Measurements from ENCODE around the gene REX1BD. TPM values are rescaled to one million over a fixed set of nuclear protein-coding genes. Genes with fewer than 3 reads are reported as not detected.
A peak's percentile ranks its signal among the peaks of the same experiment; 100 is the strongest.

The REX1BD gene
- total and polyA plus RNA-seq, 2 experiments from 2014 or later = 79.9 to 105 TPM

DNA sequence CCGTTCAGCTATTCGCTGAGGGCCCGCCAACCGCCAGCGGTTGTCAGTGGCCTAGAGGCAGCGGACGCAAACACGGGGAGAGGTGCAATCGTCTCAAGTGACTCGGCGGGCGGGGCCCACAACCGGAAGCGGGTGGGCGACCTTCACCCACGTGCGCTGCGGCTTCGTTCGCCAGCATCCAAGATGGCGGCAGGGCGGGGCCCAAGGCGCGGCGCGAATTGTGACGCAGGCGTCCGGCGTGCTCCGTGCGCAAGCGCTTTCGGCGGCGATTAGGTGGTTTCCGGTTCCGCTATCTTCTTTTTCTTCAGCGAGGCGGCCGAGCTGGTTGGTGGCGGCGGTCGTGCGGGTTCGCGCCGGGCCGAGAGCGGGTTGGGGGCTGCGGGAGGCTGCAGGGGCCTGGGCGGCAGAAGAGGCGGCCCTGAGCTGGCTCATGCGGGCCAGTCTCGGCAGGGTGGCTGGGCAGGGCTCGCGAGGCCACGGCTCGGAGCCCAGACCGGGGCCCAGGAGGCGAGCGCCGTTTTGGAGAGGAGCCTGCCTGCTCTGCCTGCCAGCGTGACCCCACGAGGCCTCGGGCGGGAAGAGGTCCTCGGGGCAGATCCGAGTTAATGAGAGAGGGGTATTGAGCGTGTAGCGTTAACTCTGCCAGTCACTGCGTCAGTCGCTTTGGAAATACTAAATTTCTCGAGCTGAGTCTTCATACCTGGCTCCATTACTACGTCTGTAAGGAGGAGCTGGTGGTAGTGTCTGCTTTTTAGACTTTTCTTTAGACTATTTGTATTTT is 16.8 kb upstream of the REX1BD start, which contains the start of gene UBA52:
Gene UBA52 (plus strand): TSS at position 294 of the 781 bp plus-strand sequence. CDS start 1,444 bp downstream, outside the sequence.
- H3K27me3 ChIP-seq (replicated peaks; ENCODE audit: insufficient read depth) = no peaks in the 10 kb centered on the region
- H3F3A ChIP-seq (ENCODE audit: insufficient read depth) = peaks cover 19% of the 10 kb centered on the region
- DNase-seq = peak; percentile 100
- peak within 1 kb of the TSS; percentile 77 for H3K27ac ChIP-seq
- in situ Hi-C loops (cut with MboI) = no loop called here
- 1% methylated on average over 73 to 75 of the region's 75 CpGs for whole genome bisulfite sequencing, 2 experiments (ENCODE audit: low coverage in 1 of 2, low lambda C conversion rate in 2 of 2, missing lambda C conversion rate in 2 of 2)
- TF ChIP-seq EZH2 (IDR thresholded peaks at IDR 0.05; ENCODE audit: insufficient read depth, poor library complexity, severe bottlenecking) (no peak), EZH2phosphoT487 (IDR thresholded peaks at IDR 0.05; ENCODE audit: insufficient read depth, low read depth) (no peak)
- no peaks in the 10 kb centered on the region for H3K9me3 ChIP-seq (ENCODE audit: low read depth)
- peak within 1 kb of the TSS; percentile 100 for H3K4me2 ChIP-seq (ENCODE audit: unreplicated experiment)
- H2AFZ ChIP-seq = peak within 1 kb of the TSS; percentile 83
- peaks cover 25% of the 10 kb centered on the region; the same call in 1 of the 2 replicates for H3K36me3 ChIP-seq (ENCODE audit: low read depth)
- H3K9me2 ChIP-seq (ENCODE audit: insufficient read depth) = no peaks in the 10 kb centered on the region
- H3K79me2 ChIP-seq (ENCODE audit: insufficient read depth) = peaks cover 32% of the 10 kb centered on the region
- peak within 1 kb of the TSS; percentile 91 for H3K9ac ChIP-seq
- no peaks in the 10 kb centered on the region for H4K20me1 ChIP-seq (ENCODE audit: insufficient read depth)
- peaks cover 14% of the 10 kb centered on the region for H3K4me1 ChIP-seq (ENCODE audit: insufficient read depth)
- peak within 1 kb of the TSS; percentile 94 for H3K4me3 ChIP-seq

DNA sequence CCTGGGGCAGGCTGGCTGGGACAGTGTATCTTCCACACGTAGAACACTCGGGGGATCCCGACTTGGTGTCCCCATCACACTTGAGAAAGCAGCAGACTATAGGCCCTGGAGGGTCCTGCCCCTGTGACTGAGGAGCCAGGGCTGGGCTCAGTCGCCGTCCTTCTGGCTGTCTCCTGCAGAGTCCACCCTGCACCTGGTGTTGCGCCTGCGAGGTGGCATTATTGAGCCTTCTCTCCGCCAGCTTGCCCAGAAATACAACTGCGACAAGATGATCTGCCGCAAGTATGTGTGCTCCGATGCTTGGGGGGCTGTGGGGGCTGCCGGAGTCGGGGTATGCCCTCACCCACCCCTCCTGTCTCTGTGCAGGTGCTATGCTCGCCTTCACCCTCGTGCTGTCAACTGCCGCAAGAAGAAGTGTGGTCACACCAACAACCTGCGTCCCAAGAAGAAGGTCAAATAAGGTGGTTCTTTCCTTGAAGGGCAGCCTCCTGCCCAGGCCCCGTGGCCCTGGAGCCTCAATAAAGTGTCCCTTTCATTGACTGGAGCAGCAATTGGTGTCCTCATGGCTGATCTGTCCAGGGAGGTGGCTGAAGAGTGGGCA is 13.8 kb upstream of the REX1BD start:
- Histone ChIP-seq H3K36me3 (ENCODE audit: low read depth) (peaks cover 25% of the 10 kb centered on the region; the same call in 1 of the 2 replicates), H3K9me3 (ENCODE audit: low read depth) (no peaks in the 10 kb centered on the region), H3K4me3 (no peak overlapping the region), H3K27ac (no peak overlapping the region), H3K4me1 (ENCODE audit: insufficient read depth) (peaks cover 14% of the 10 kb centered on the region), H3K79me2 (ENCODE audit: insufficient read depth) (peaks cover 32% of the 10 kb centered on the region), H2AFZ (no peak overlapping the region), H3K9me2 (ENCODE audit: insufficient read depth) (no peaks in the 10 kb centered on the region), H3F3A (ENCODE audit: insufficient read depth) (peaks cover 36% of the 10 kb centered on the region; the same call in 1 of the 2 replicates), H3K9ac (no peak overlapping the region), H3K4me2 (ENCODE audit: unreplicated experiment) (no peak overlapping the region), H4K20me1 (ENCODE audit: insufficient read depth) (no peaks in the 10 kb centered on the region), H3K27me3 (replicated peaks; ENCODE audit: insufficient read depth) (no peaks in the 10 kb centered on the region)
- in situ Hi-C loops (cut with MboI) = loop anchor here (25.0 kb wide), 1 partner anchor 112 kb away; no protein-coding TSS in a partner anchor
- 86 to 88% methylated on average over 17 to 18 of the region's 18 CpGs for WGBS, 2 experiments (ENCODE audit: low coverage in 1 of 2, low lambda C conversion rate in 2 of 2, missing lambda C conversion rate in 2 of 2)
- DNase-seq = no peak
- TF ChIP-seq EZH2 (IDR thresholded peaks at IDR 0.05; ENCODE audit: insufficient read depth, poor library complexity, severe bottlenecking) = no peak
- TF ChIP-seq EZH2phosphoT487 (IDR thresholded peaks at IDR 0.05; ENCODE audit: insufficient read depth, low read depth) = no peak

DNA sequence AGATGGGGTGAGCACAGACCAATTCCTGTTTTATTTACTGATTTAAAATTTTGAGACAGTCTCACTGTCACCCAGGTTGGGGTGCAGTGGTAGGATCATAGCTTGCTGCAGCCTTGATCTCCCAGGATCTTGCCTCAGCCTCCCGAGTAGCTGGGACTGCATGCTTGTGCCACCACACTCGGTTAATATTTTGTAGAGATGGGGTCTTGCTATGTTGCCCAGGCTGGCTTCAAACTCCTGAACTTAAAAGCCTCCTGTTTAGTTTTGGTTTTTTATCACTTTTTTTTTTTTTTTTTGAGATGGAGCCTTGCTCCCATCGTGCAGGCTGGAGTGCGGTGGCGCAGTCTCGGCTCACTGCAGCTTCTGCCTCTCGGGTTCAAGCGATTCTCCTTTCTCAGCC is 12.2 kb upstream of the REX1BD start:
- Histone ChIP-seq H3K9me2 (ENCODE audit: insufficient read depth) (no peaks in the 10 kb centered on the region), H3K79me2 (ENCODE audit: insufficient read depth) (peaks cover 32% of the 10 kb centered on the region), H3K4me2 (ENCODE audit: unreplicated experiment) (no peak overlapping the region), H3K4me3 (no peak overlapping the region), H3F3A (ENCODE audit: insufficient read depth) (peaks cover 31% of the 10 kb centered on the region; the same call in 1 of the 2 replicates), H3K27ac (no peak overlapping the region), H3K36me3 (ENCODE audit: low read depth) (peaks cover 25% of the 10 kb centered on the region; the same call in 1 of the 2 replicates), H3K9me3 (ENCODE audit: low read depth) (no peaks in the 10 kb centered on the region), H4K20me1 (ENCODE audit: insufficient read depth) (no peaks in the 10 kb centered on the region), H2AFZ (no peak overlapping the region), H3K4me1 (ENCODE audit: insufficient read depth) (peaks cover 14% of the 10 kb centered on the region), H3K9ac (no peak overlapping the region), H3K27me3 (replicated peaks; ENCODE audit: insufficient read depth) (no peaks in the 10 kb centered on the region)
- no peak for TF ChIP-seq EZH2phosphoT487 (IDR thresholded peaks at IDR 0.05; ENCODE audit: insufficient read depth, low read depth)
- no peak for TF ChIP-seq EZH2 (IDR thresholded peaks at IDR 0.05; ENCODE audit: insufficient read depth, poor library complexity, severe bottlenecking)
- no peak for DNase-seq
- WGBS, 2 experiments (ENCODE audit: low coverage in 1 of 2, low lambda C conversion rate in 2 of 2, missing lambda C conversion rate in 2 of 2) = 82 to 92% methylated on average over 7 to 8 of the region's 8 CpGs
- in situ Hi-C loops (cut with MboI) = loop anchor here (25.0 kb wide), 1 partner anchor 114 kb away; no protein-coding TSS in a partner anchor

DNA sequence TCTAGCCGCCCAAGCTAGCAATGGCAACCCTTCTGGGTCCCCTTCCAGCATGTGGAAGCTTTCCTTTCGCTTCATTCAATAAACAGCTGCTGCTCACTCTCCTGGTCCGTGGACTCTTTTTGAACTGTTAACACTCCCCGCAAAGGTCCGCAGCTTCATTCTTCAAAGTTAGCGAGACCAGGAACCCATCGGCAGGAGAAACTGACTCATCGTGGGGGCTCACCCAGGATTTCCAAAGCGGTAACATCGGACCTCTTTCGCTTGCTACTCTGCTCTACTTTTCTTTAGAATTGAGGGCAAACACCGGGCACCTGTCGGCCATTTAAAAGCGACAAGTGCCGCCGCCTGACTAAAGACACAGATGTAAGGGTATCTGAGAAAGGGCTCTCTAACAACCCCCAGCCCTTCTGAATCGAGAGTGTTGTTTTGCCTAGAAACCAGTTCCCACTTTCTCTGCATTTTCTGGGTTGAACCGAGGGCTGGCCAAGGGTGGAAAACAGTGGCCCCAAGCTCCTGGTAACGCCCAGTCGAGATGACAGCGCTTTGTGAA is 11.2 kb upstream of the REX1BD start:
- no peak for DNase-seq
- Histone ChIP-seq H3K9me3 (ENCODE audit: low read depth) (no peaks in the 10 kb centered on the region), H3K4me1 (ENCODE audit: insufficient read depth) (peaks cover 14% of the 10 kb centered on the region), H2AFZ (no peak overlapping the region), H3K9me2 (ENCODE audit: insufficient read depth) (no peaks in the 10 kb centered on the region), H3K4me2 (ENCODE audit: unreplicated experiment) (no peak overlapping the region), H4K20me1 (ENCODE audit: insufficient read depth) (no peaks in the 10 kb centered on the region), H3K4me3 (no peak overlapping the region), H3K27ac (no peak overlapping the region), H3K36me3 (ENCODE audit: low read depth) (peaks cover 25% of the 10 kb centered on the region; the same call in 1 of the 2 replicates), H3F3A (ENCODE audit: insufficient read depth) (peaks cover 31% of the 10 kb centered on the region; the same call in 1 of the 2 replicates), H3K9ac (no peak overlapping the region), H3K27me3 (replicated peaks; ENCODE audit: insufficient read depth) (no peaks in the 10 kb centered on the region), H3K79me2 (ENCODE audit: insufficient read depth) (peaks cover 25% of the 10 kb centered on the region)
- WGBS, 2 experiments (ENCODE audit: low coverage in 1 of 2, low lambda C conversion rate in 2 of 2, missing lambda C conversion rate in 2 of 2) = 88 to 89% methylated on average over 21 of the region's 21 CpGs
- in situ Hi-C loops (cut with MboI) = loop anchor here (25.0 kb wide), 1 partner anchor 115 kb away; no protein-coding TSS in a partner anchor
- TF ChIP-seq EZH2 (IDR thresholded peaks at IDR 0.05; ENCODE audit: insufficient read depth, poor library complexity, severe bottlenecking) (no peak), EZH2phosphoT487 (IDR thresholded peaks at IDR 0.05; ENCODE audit: insufficient read depth, low read depth) (no peak)

Measured in GM23248 (cell line).